WTC11 (cell line): Measurements from ENCODE around the gene CTPS2. TPM values are rescaled to one million over a fixed set of nuclear protein-coding genes. Genes with fewer than 3 reads are reported as not detected.

ENCODE experiments used
- ATAC-seq: fragments of 200-7000 bp; cut with Tn5 transposase; 2 replicates; pipeline ENCODE4 v1.10.0; 2021; ENCODE audit warnings: mild to moderate bottlenecking, moderate library complexity
- CTCF ChIA-PET: fragments of 300-600 bp; sonication (Branson Sonifier 250); formaldehyde crosslinking; loops from one replicate; lab custom pipeline; 2021; ENCODE audit warnings: antibody characterized with exemption; lab: Charles Lee
- POLR2A ChIA-PET: fragments of 350-600 bp; sonication (Branson Sonifier 250); formaldehyde crosslinking; loops from one replicate; lab custom pipeline; 2021; ENCODE audit warnings: antibody characterized with exemption; lab: Charles Lee
- DNase-seq: peaks from one replicate; pipeline ENCODE4 v3.0.0; 2021; ENCODE audit warnings: low spot score
- H3K27ac Mint-ChIP-seq: 2 replicates; pipeline ENCODE4 v1.8.0; 2021; ENCODE audit warnings: mixed read lengths
- H3K27me3 Mint-ChIP-seq: 2 replicates; pipeline ENCODE4 v1.8.0; 2021; ENCODE audit warnings: low read depth, mild to moderate bottlenecking, moderate library complexity, mixed read lengths
- H3K36me3 Mint-ChIP-seq: 2 replicates; pipeline ENCODE4 v1.8.0; 2021; ENCODE audit warnings: mixed read lengths
- H3K4me1 Mint-ChIP-seq: 2 replicates; pipeline ENCODE4 v1.8.0; 2022; ENCODE audit warnings: mixed read lengths
- H3K4me3 Mint-ChIP-seq: 2 replicates; pipeline ENCODE4 v1.8.0; 2021; ENCODE audit warnings: mild to moderate bottlenecking, moderate library complexity, mixed read lengths
- H3K9me3 Mint-ChIP-seq: 2 replicates; pipeline ENCODE4 v1.8.0; 2021; ENCODE audit warnings: mixed read lengths
- AR ChIP-seq: fragments of 250-450 bp; sonication (Bioruptor Pico); IDR thresholded peaks from 2 replicates; pipeline ENCODE4 v1.9.0; 2021; ENCODE audit warnings: mild to moderate bottlenecking
- E2F1 ChIP-seq: sonication (generic); formaldehyde crosslinking; IDR thresholded peaks from 2 replicates; pipeline ENCODE4 v1.8.0; 2022; ENCODE audit warnings: mild to moderate bottlenecking, missing genetic modification reagents
- ETV6 ChIP-seq: sonication (generic); formaldehyde crosslinking; IDR thresholded peaks from 2 replicates; pipeline ENCODE4 v1.8.1; 2022; ENCODE audit warnings: mild to moderate bottlenecking, missing genetic modification reagents
- HMGA2 ChIP-seq: fragments of 250-450 bp; sonication (Bioruptor Pico); IDR thresholded peaks from 2 replicates; pipeline ENCODE4 v1.4.0; 2021; ENCODE audit warnings: mild to moderate bottlenecking, moderate library complexity
- JAZF1 ChIP-seq: fragments of 250-450 bp; sonication (Bioruptor Pico); IDR thresholded peaks from 2 replicates; pipeline ENCODE4 v1.9.0; 2021; ENCODE audit warnings: moderate library complexity, mild to moderate bottlenecking, inconsistent platforms
- MAX ChIP-seq: sonication (generic); formaldehyde crosslinking; IDR thresholded peaks from 2 replicates; pipeline ENCODE4 v1.8.0; 2022; ENCODE audit warnings: mild to moderate bottlenecking, missing genetic modification reagents
- MYBL2 ChIP-seq: sonication (generic); formaldehyde crosslinking; IDR thresholded peaks from 2 replicates; pipeline ENCODE4 v1.8.1; 2023; ENCODE audit warnings: mild to moderate bottlenecking, moderate library complexity, missing genetic modification reagents
- NR1H2 ChIP-seq: sonication (generic); formaldehyde crosslinking; IDR thresholded peaks from 2 replicates; pipeline ENCODE4 v1.9.0; 2021; ENCODE audit warnings: mild to moderate bottlenecking, moderate library complexity, missing genetic modification reagents
- PRRX2 ChIP-seq: fragments of 250-450 bp; sonication (Bioruptor Pico); IDR thresholded peaks from 2 replicates; pipeline ENCODE4 v1.8.0; 2021; ENCODE audit warnings: mild to moderate bottlenecking
- TCF7 ChIP-seq: sonication (generic); formaldehyde crosslinking; IDR thresholded peaks from 2 replicates; pipeline ENCODE4 v1.8.0; 2022; ENCODE audit warnings: mild to moderate bottlenecking, low read depth, missing genetic modification reagents, moderate library complexity
- TEAD4 ChIP-seq: sonication (generic); formaldehyde crosslinking; IDR thresholded peaks from 2 replicates; pipeline ENCODE4 v1.8.0; 2022; ENCODE audit warnings: mild to moderate bottlenecking, missing genetic modification reagents
- TP53 ChIP-seq: sonication (generic); formaldehyde crosslinking; IDR thresholded peaks from 2 replicates; pipeline ENCODE4 v1.8.1; 2023; ENCODE audit warnings: mild to moderate bottlenecking, missing genetic modification reagents
- ZNF219 ChIP-seq: sonication (generic); formaldehyde crosslinking; IDR thresholded peaks from 2 replicates; pipeline ENCODE4 v1.8.0; 2023; ENCODE audit warnings: missing genetic modification reagents, mild to moderate bottlenecking, borderline replicate concordance
- ZNF317 ChIP-seq: sonication (generic); formaldehyde crosslinking; IDR thresholded peaks from 2 replicates; pipeline ENCODE4 v1.8.1; 2023; ENCODE audit warnings: low read depth, mild to moderate bottlenecking, moderate library complexity, missing genetic modification reagents, borderline replicate concordance
- ZNF396 ChIP-seq: fragments of 250-450 bp; sonication (Bioruptor Pico); IDR thresholded peaks from 2 replicates; pipeline ENCODE4 v1.8.0; 2021; ENCODE audit warnings: mild to moderate bottlenecking, moderate library complexity, borderline replicate concordance
- total RNA-seq: library from RNA; stranded (reverse); gene quantifications from 3 replicates; pipeline ENCODE4 v1.2.3, GENCODE V29; 2021
- TF ChIP-seq, protein P1 (sequence below): sonication (generic); formaldehyde crosslinking; IDR thresholded peaks from 2 replicates; pipeline ENCODE4 v1.8.0; 2023; ENCODE audit warnings: missing genetic modification reagents
- TF ChIP-seq, protein P2 (sequence below): sonication (generic); formaldehyde crosslinking; IDR thresholded peaks from 2 replicates; pipeline ENCODE4 v1.8.1; 2023; ENCODE audit warnings: mild to moderate bottlenecking, missing genetic modification reagents, moderate library complexity
- TF ChIP-seq, protein P3 (sequence below): fragments of 200-600 bp; IDR thresholded peaks from 2 replicates; pipeline ENCODE4 v1.8.0; 2022; ENCODE audit warnings: antibody characterized with exemption

Gene CTPS2
- total RNA-seq, 1 experiment from 2014 or later = 23.2 TPM

DNA sequence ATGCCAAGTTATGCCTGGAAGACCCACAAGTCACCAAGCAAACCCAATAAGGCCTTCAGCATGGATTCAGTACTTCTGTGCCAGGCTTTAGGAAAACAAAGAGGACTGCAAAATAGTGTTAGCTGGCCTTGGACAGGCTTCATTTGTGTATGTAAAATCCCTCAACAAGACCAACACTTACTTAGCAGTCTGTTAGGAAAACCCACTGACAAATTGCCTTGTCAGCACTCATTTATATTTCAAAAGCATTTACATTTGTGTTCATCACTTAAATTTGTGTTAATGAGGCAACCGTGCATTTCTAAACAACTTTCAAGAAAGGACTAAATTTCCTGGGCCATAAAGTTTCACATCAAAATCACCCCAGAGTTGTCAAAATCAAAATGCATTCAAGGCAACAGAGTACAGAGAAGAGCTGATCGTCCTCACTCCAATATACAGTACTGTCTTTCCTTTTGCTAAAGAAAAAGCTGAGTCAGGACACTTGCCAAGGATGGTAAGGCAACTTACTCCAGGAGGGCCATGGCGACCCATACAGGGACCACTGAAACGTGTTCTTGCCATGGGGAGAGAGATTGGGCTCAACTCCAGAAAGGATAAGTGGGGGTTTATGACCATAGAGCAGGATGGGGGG lies 61.0 kb downstream of the CTPS2 start:
- Mint-ChIP-seq H3K27ac (peak overlapping the region; percentile 51), H3K36me3 (peaks cover 24% of the 10 kb centered on the region), H3K4me1 (peaks cover 21% of the 10 kb centered on the region), H3K9me3 (no peaks in the 10 kb centered on the region)
- ATAC-seq (no peak), DNase-seq (no peak)
- CTCF ChIA-PET = interaction anchor here (0.8 to 1.4 kb wide), 2 partner anchors 13 to 23 kb away, joined by 3 read pairs; no protein-coding TSS in a partner anchor
- no peak for TF ChIP-seq ZNF317 (CRISPR knock-in tag)
- no peak for TF ChIP-seq E2F1 (CRISPR knock-in tag)
- no peak for TF ChIP-seq AR (CRISPR knock-in tag)
- TF ChIP-seq ETV6 (CRISPR knock-in tag) = no peak
- TF ChIP-seq, protein P1, sequence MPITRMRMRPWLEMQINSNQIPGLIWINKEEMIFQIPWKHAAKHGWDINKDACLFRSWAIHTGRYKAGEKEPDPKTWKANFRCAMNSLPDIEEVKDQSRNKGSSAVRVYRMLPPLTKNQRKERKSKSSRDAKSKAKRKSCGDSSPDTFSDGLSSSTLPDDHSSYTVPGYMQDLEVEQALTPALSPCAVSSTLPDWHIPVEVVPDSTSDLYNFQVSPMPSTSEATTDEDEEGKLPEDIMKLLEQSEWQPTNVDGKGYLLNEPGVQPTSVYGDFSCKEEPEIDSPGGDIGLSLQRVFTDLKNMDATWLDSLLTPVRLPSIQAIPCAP (CRISPR knock-in tag) = no peak
- TF ChIP-seq, protein P2, sequence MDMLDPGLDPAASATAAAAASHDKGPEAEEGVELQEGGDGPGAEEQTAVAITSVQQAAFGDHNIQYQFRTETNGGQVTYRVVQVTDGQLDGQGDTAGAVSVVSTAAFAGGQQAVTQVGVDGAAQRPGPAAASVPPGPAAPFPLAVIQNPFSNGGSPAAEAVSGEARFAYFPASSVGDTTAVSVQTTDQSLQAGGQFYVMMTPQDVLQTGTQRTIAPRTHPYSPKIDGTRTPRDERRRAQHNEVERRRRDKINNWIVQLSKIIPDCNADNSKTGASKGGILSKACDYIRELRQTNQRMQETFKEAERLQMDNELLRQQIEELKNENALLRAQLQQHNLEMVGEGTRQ (CRISPR knock-in tag) = no peak
- TF ChIP-seq JAZF1 (CRISPR knock-in tag) = no peak
- no peak for TF ChIP-seq TEAD4 (CRISPR knock-in tag)
- no peak for TF ChIP-seq PRRX2 (CRISPR knock-in tag)
- TF ChIP-seq NR1H2 (CRISPR knock-in tag) = no peak
- no peak for TF ChIP-seq TP53
- TF ChIP-seq ZNF219 = no peak
- TF ChIP-seq HMGA2 (CRISPR knock-in tag) = no peak
- no peak for TF ChIP-seq MYBL2 (CRISPR knock-in tag)
- TF ChIP-seq ZNF396 (CRISPR knock-in tag) = no peak
- TF ChIP-seq, all 79 proteins: peak for 0
- no peak overlapping the region for H3K4me3 Mint-ChIP-seq
- no peaks in the 10 kb centered on the region for H3K27me3 Mint-ChIP-seq
- POLR2A ChIA-PET = interaction anchor here (0.6 kb wide), 1 partner anchor 20 kb away, joined by 3 read pairs; no protein-coding TSS in a partner anchor

DNA sequence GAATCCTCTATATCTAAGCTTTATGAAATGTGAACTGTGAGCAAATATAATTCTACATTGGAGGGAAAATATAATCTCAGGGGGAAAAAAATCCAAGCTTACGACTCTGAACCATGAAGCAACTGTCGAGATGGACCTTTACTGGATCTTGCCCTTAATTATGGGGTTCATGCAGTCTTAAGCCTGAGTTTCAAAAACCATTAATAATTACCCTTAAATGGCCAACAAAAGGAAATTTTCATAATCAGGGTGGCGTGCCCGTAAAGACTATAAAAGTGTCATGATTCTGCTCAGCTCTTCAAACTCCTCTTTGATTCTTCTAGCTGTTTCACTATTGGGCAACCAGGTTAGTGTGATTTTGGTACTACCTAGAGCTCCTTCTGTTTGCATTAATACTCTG lies 62.6 kb downstream of the CTPS2 start, which contains the start of gene S100G:
S100G (plus strand) TSS at position 301 of the 400 bp plus-strand sequence. CDS start 849 bp downstream, outside the sequence.
- peaks cover 36% of the 10 kb centered on the region for H3K36me3 Mint-ChIP-seq
- no peaks in the 10 kb centered on the region for H3K27me3 Mint-ChIP-seq
- POLR2A ChIA-PET = no interaction called here
- DNase-seq (no peak), ATAC-seq (no peak)
- no peaks in the 10 kb centered on the region for H3K9me3 Mint-ChIP-seq
- peaks cover 17% of the 10 kb centered on the region for H3K4me1 Mint-ChIP-seq
- TF ChIP-seq MAX (CRISPR knock-in tag) = no peak
- TF ChIP-seq TCF7 (CRISPR knock-in tag) = no peak
- TF ChIP-seq, protein P3, sequence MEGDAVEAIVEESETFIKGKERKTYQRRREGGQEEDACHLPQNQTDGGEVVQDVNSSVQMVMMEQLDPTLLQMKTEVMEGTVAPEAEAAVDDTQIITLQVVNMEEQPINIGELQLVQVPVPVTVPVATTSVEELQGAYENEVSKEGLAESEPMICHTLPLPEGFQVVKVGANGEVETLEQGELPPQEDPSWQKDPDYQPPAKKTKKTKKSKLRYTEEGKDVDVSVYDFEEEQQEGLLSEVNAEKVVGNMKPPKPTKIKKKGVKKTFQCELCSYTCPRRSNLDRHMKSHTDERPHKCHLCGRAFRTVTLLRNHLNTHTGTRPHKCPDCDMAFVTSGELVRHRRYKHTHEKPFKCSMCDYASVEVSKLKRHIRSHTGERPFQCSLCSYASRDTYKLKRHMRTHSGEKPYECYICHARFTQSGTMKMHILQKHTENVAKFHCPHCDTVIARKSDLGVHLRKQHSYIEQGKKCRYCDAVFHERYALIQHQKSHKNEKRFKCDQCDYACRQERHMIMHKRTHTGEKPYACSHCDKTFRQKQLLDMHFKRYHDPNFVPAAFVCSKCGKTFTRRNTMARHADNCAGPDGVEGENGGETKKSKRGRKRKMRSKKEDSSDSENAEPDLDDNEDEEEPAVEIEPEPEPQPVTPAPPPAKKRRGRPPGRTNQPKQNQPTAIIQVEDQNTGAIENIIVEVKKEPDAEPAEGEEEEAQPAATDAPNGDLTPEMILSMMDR = no peak
- no peak within 1 kb of the TSS for H3K4me3 Mint-ChIP-seq
- CTCF ChIA-PET = no interaction called here
- H3K27ac Mint-ChIP-seq = no peak within 1 kb of the TSS; the same call in 1 of the 2 replicates
